GM13976 (cell line): ENCODE results near the gene KIAA0753.

Experiments
- DNase-seq: peaks from one replicate; pipeline ENCODE4 v3.0.0; 2012; ENCODE audit warnings: low spot score
- in situ Hi-C: fragments of 300-500 bp; cut with MboI; formaldehyde crosslinking; loops from one replicate; pipeline ENCODE4 v1.12.0; 2022; ENCODE audit warnings: low sequenced_read_pairs, mixed read lengths, inconsistent platforms; ENCODE audit not compliant: unreplicated experiment
- TF ChIP-seq, protein P1 (sequence below): IDR thresholded peaks from 2 replicates; pipeline ENCODE4 v1.5.1; 2012; ENCODE audit warnings: borderline replicate concordance, mild to moderate bottlenecking; ENCODE audit not compliant: insufficient read depth; ENCODE audit errors: extremely low read depth, missing control alignments, control extremely low read depth

KIAA0753 gene

DNA sequence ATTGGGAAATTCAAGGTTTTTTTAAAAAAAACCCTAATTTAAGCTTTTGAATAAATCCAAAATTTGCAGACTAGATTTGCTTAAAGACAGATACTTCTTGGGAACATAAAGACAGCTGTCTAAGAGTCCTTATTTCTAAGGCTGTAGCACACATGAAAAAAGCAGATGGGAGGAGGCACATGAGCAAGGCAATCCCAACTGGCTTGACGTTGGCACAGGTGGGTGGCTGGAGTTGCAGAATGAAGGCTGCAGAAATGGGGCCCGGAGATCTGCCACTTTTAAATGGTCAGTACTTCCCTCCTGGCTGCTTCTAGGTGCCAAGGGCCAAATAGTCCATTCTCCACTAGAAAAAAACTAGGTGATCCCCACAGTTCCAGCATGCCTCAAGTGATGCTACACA, 4.4 kb downstream of the KIAA0753 start:
- TF ChIP-seq, protein P1, sequence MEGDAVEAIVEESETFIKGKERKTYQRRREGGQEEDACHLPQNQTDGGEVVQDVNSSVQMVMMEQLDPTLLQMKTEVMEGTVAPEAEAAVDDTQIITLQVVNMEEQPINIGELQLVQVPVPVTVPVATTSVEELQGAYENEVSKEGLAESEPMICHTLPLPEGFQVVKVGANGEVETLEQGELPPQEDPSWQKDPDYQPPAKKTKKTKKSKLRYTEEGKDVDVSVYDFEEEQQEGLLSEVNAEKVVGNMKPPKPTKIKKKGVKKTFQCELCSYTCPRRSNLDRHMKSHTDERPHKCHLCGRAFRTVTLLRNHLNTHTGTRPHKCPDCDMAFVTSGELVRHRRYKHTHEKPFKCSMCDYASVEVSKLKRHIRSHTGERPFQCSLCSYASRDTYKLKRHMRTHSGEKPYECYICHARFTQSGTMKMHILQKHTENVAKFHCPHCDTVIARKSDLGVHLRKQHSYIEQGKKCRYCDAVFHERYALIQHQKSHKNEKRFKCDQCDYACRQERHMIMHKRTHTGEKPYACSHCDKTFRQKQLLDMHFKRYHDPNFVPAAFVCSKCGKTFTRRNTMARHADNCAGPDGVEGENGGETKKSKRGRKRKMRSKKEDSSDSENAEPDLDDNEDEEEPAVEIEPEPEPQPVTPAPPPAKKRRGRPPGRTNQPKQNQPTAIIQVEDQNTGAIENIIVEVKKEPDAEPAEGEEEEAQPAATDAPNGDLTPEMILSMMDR: no peak
- in situ Hi-C loops: no loop called here
- DNase-seq: no peak

DNA sequence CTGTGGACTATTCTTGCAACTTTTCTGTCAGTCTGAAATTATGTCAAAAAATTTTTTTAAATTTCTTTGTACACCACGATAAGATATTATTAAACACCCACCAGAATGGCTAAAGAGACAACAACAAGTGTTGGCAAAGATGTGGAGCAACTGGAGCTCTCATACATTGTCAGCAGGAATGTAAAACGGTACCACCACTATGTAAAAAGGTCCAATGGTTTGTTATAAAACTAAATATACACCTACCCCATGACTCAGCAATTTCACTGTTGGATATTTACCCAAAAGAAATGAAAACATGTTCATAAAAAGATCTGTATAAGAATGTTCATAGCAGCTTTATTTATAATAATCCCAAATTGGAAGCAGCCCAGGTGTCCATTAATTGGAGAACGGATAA, 7.2 kb downstream of the KIAA0753 start:
- TF ChIP-seq, protein P1: no peak
- in situ Hi-C loops: no loop called here

DNA sequence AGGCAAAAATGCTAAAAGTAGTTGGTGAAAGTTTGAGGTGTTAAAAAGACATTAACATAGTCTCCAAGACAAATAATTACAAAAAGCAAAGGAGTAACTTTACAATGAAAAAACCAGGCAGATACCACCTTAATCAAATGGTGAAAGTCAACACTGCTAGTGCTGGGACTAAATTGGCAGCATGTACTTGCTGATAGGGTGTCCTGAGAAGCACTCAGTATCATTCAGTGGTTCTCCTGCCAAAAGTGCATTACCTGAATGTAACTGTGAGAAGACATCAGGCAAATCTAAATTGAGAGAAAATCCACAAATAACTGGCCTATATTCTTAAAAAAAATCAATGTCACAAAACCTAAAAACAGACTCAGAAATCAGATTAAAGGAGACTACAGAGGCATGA, 8.0 kb downstream of the KIAA0753 start:
- in situ Hi-C loops: no loop called here
- TF ChIP-seq, protein P1: no peak
- DNase-seq: no peak

More for the DNA sequence above, 7.2 kb downstream of the KIAA0753 start:
- no peak for DNase-seq

DNA sequence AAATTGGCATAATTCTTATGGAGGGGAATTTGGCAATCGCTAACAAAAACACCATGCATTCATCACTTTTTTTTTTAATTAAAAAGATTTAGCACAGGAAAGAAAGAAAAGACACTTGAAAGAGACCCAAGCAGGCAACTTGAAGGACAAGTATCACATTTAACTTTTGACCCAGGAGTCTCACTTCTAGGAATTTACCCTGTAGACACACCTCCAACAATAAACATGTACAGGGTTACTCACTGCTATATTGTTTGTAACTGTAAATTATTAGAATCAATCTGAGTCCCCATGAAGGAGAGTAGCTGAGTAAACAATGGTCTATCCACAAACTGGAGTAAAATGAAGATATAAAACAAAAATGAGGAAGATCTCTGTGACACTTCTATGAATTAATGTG, 10.1 kb downstream of the KIAA0753 start:
- in situ Hi-C loops: no loop called here
- TF ChIP-seq, protein P1: no peak
- no peak for DNase-seq

DNA sequence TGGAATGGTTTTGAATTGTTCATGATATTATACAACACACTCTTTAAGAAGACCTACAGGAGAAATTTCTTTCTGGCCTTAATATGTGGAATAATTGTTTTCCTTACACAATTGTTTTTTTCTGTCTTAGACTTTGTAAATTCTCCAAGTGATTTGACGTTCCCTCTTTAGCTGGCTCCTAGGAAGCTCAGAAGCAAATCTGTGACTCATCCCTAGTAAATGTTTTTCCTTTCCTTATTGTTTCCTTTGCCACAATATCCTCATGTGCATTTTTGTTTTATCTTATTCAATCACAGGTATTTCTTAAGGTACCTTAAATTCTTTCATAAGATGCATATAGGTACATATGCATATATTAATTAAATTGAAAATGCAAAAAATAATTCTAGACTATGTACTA, 13.5 kb downstream of the KIAA0753 start:
- no peak for DNase-seq
- in situ Hi-C loops: no loop called here
- TF ChIP-seq, protein P1: no peak

DNA sequence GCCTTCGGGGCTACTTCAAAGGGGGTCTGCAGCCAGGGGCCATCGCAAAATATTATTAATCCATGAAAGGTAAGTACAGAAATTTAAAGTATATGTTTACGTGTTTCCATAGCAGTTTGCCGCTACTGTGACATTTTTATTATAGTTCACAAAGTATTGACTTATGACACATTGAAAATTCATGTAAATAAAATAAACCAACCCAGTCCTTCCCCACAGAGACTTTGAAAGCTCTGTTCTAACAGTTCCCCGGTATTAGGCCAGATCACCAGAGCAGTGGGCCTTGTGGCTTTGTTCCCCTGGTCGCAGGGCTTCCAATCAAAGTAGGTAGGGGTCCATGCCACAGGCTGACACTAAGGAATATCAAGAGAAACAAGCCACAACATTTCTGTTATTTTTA, 13.9 kb downstream of the KIAA0753 start:
- in situ Hi-C loops: no loop called here
- TF ChIP-seq, protein P1: no peak
- no peak for DNase-seq

DNA sequence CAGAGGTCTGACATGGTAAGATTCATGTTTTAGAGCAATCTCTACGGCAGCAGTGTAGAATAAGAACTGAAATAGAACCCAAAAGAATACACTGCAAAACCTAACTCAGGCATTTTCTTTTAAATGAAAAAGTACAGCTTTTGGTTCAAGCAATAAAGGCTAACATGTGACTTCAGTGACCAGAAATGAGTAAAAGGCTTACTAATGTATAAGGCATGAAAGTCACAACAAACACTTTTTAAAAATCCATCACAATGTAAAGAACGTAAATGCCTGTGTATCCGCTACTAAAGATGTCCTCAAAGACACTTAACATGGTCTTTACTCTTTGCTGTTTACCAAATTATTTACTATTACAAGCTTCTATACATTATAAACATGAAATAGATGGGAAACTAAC, 16.6 kb downstream of the KIAA0753 start:
- TF ChIP-seq, protein P1: no peak
- in situ Hi-C loops: no loop called here
- DNase-seq: no peak
